ENCODE results near the gene HIP1R. TPM values are rescaled to one million over a fixed set of nuclear protein-coding genes. Genes with fewer than 3 reads are reported as not detected.

The HIP1R gene
- total RNA-seq, 1 experiment from 2014 or later, result 36.7 TPM

DNA sequence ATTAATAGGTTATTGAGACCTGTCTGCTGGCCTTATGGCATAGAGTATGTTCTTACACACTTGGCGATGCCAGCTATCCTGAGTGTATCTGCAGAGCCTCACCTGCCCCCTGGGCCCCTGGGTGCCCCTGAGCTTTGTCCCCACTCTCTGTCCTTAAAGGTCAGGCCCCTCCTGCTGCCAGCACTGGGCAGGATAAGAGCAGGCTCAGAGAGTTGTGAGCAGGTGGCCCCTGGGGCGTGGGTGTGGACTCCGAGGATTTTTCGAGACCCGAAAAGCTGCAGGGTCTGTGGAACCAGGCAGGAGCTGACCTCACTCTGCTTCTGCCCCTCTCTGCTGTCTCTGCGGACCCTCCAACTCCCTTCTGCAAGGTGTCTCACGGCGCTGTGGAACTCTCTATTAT lies 8.2 kb downstream of the HIP1R start:
- intact Hi-C loops (cut with micrococcal nuclease; ENCODE audit: unreplicated experiment) (no loop called here), in situ Hi-C loops (cut with HindIII; ENCODE audit: low pct_unique_long_range_greater_than_20kb, low sequenced_read_pairs) (no loop called here)
- Histone ChIP-seq H3K36me3 (ENCODE audit: control insufficient read depth, insufficient read depth, low read length) (no peaks in the 10 kb centered on the region), H3K9me3 (ENCODE audit: control insufficient read depth, insufficient read depth, low read depth, low read length) (no peaks in the 10 kb centered on the region), H3K4me3 (ENCODE audit: low read depth in 2 of 2, low read length in 2 of 2) (no peak overlapping the region), H3K27ac (ENCODE audit: low read length) (no peak overlapping the region), H3K4me1 (ENCODE audit: control insufficient read depth, insufficient read depth, low read length) (peaks cover 19% of the 10 kb centered on the region), H3K27me3 (ENCODE audit: control insufficient read depth, insufficient read depth, low read length) (no peaks in the 10 kb centered on the region)
- ChIA-PET CTCF (interaction anchor here (0.9 kb wide), 1 partner anchor 50 kb away, joined by 3 read pairs; no protein-coding TSS in a partner anchor), POLR2A (no interaction called here)
- DNase-seq (ENCODE audit: low read depth, low spot score), result no peak
- TF ChIP-seq, protein P1, sequence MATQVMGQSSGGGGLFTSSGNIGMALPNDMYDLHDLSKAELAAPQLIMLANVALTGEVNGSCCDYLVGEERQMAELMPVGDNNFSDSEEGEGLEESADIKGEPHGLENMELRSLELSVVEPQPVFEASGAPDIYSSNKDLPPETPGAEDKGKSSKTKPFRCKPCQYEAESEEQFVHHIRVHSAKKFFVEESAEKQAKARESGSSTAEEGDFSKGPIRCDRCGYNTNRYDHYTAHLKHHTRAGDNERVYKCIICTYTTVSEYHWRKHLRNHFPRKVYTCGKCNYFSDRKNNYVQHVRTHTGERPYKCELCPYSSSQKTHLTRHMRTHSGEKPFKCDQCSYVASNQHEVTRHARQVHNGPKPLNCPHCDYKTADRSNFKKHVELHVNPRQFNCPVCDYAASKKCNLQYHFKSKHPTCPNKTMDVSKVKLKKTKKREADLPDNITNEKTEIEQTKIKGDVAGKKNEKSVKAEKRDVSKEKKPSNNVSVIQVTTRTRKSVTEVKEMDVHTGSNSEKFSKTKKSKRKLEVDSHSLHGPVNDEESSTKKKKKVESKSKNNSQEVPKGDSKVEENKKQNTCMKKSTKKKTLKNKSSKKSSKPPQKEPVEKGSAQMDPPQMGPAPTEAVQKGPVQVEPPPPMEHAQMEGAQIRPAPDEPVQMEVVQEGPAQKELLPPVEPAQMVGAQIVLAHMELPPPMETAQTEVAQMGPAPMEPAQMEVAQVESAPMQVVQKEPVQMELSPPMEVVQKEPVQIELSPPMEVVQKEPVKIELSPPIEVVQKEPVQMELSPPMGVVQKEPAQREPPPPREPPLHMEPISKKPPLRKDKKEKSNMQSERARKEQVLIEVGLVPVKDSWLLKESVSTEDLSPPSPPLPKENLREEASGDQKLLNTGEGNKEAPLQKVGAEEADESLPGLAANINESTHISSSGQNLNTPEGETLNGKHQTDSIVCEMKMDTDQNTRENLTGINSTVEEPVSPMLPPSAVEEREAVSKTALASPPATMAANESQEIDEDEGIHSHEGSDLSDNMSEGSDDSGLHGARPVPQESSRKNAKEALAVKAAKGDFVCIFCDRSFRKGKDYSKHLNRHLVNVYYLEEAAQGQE (IDR thresholded peaks at IDR 0.05; ENCODE audit: insufficient read depth in 1 of 2, low read depth in 2 of 2, low read length in 1 of 2), result no peak
- no TSS peak for BruUV-seq (replicated peaks)
- ATAC-seq, result no peak

DNA sequence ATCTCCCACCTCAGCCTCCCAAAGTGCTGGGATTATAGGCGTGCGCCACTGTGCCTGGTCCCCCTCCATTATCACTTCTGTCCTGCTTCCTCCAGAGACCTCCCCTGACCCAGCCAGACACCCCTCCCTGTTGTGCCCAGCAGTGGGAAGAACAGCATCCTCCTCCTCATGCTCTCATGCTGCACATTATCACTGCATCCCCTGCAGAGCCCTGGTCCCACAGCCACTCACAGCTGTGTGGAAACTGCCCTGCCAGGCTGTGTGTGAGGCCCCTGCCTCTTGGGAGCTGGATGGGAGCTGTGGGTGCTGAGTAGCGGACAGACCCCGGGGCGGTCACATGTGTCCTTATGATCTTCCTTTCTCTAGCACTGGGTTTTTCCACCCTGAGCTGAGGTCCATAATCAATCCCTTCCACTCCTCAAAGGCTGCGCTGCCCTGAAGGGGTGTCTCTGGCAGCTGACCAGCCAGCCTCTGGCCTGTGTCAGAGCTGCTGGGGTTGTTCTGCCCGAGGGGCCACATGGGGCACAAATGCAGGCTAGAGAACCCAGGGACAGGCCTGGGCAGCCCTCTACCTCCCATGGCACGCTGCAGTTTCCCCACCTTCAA lies 9.2 kb downstream of the HIP1R start:
- no peak for ATAC-seq
- no TSS peak for BruUV-seq (replicated peaks)
- intact Hi-C loops (cut with micrococcal nuclease; ENCODE audit: unreplicated experiment), result no loop called here
- POLR2A ChIA-PET, result no interaction called here
- Histone ChIP-seq H3K4me3 (ENCODE audit: low read depth in 2 of 2, low read length in 2 of 2) (no peak overlapping the region), H3K36me3 (ENCODE audit: control insufficient read depth, insufficient read depth, low read length) (no peaks in the 10 kb centered on the region), H3K27me3 (ENCODE audit: control insufficient read depth, insufficient read depth, low read length) (no peaks in the 10 kb centered on the region), H3K4me1 (ENCODE audit: control insufficient read depth, insufficient read depth, low read length) (peaks cover 19% of the 10 kb centered on the region), H3K9me3 (ENCODE audit: control insufficient read depth, insufficient read depth, low read depth, low read length) (no peaks in the 10 kb centered on the region), H3K27ac (ENCODE audit: low read length) (no peak overlapping the region)
- in situ Hi-C loops (cut with HindIII; ENCODE audit: low pct_unique_long_range_greater_than_20kb, low sequenced_read_pairs), result no loop called here
- CTCF ChIA-PET, result interaction anchor here (0.6 to 0.9 kb wide), 2 partner anchors 36 to 51 kb away, joined by 3 read pairs; no protein-coding TSS in a partner anchor
- TF ChIP-seq POLR2AphosphoS5 (IDR thresholded peaks at IDR 0.05; ENCODE audit: low read depth, low read length) (no peak), TCF7L2 (IDR thresholded peaks at IDR 0.05; ENCODE audit: low read depth, low read length) (no peak), SIN3A (IDR thresholded peaks at IDR 0.05; ENCODE audit: borderline replicate concordance, insufficient read depth, low read depth, low read length) (no peak)
- TF ChIP-seq, protein P1 (IDR thresholded peaks at IDR 0.05; ENCODE audit: insufficient read depth in 1 of 2, low read depth in 2 of 2, low read length in 1 of 2), result no peak
- TF ChIP-seq, protein P2, sequence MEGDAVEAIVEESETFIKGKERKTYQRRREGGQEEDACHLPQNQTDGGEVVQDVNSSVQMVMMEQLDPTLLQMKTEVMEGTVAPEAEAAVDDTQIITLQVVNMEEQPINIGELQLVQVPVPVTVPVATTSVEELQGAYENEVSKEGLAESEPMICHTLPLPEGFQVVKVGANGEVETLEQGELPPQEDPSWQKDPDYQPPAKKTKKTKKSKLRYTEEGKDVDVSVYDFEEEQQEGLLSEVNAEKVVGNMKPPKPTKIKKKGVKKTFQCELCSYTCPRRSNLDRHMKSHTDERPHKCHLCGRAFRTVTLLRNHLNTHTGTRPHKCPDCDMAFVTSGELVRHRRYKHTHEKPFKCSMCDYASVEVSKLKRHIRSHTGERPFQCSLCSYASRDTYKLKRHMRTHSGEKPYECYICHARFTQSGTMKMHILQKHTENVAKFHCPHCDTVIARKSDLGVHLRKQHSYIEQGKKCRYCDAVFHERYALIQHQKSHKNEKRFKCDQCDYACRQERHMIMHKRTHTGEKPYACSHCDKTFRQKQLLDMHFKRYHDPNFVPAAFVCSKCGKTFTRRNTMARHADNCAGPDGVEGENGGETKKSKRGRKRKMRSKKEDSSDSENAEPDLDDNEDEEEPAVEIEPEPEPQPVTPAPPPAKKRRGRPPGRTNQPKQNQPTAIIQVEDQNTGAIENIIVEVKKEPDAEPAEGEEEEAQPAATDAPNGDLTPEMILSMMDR (IDR thresholded peaks at IDR 0.05), result no peak
- no peak for DNase-seq (ENCODE audit: low read depth, low spot score)
